ENCODE data around the gene PJA1. TPM values are rescaled to one million over a fixed set of nuclear protein-coding genes. Genes with fewer than 3 reads are reported as not detected.

Gene PJA1
- total and polyA plus RNA-seq, 3 experiments from 2014 or later, result 14.2 to 47.9 (median 18.5) TPM

GRCh38 chrX:69162361-69162865, 2.8 kb downstream of the PJA1 start:
- CTCF ChIA-PET, result no interaction called here

GRCh38 chrX:69161786-69162349, 3.4 kb downstream of the PJA1 start:
- ChIA-PET POLR2A (no interaction called here), CTCF (no interaction called here)
- Mint-ChIP-seq H3K9me3 (no peaks in the 10 kb centered on the region), H3K4me3 (peak overlapping the region in 1 of 7 donors; percentile 30), H3K27me3 (peaks cover 0 to 5% of the 10 kb centered on the region in 2 donors), H3K27ac (peak overlapping the region in 6 of 8 donors; percentile 59 to 87 (median 74)), H3K36me3 (peaks cover 0 to 34% (median 0%) of the 10 kb centered on the region in 3 donors), H3K4me1 (peaks cover 26 to 45% (median 29%) of the 10 kb centered on the region in 3 donors)
- H3K4me1 ChIP-seq (ENCODE audit: insufficient read depth, low read length), result peaks cover 15% of the 10 kb centered on the region
- no peaks in the 10 kb centered on the region for H3K36me3 ChIP-seq (ENCODE audit: insufficient read depth, low read length)
- no peaks in the 10 kb centered on the region for H3K9me3 ChIP-seq (ENCODE audit: low read length)
- DNase-seq, result no peak
- H3K27me3 ChIP-seq (ENCODE audit: insufficient read depth, low read length, poor library complexity, severe bottlenecking), result no peaks in the 10 kb centered on the region
- H3K27ac ChIP-seq (ENCODE audit: low read depth, low read length), result no peak overlapping the region
- H3K4me3 ChIP-seq (ENCODE audit: low read length), result no peak overlapping the region

More at GRCh38 chrX:69162361-69162865, 2.8 kb downstream of the PJA1 start:
- H3K4me1 Mint-ChIP-seq, result peaks cover 26 to 45% (median 29%) of the 10 kb centered on the region in 3 donors
- Histone ChIP-seq H3K4me3 (ENCODE audit: low read length) (no peak overlapping the region), H3K27ac (ENCODE audit: low read depth, low read length) (no peak overlapping the region), H3K4me1 (ENCODE audit: insufficient read depth, low read length) (peaks cover 15% of the 10 kb centered on the region), H3K27me3 (ENCODE audit: insufficient read depth, low read length, poor library complexity, severe bottlenecking) (no peaks in the 10 kb centered on the region), H3K36me3 (ENCODE audit: insufficient read depth, low read length) (no peaks in the 10 kb centered on the region), H3K9me3 (ENCODE audit: low read length) (no peaks in the 10 kb centered on the region)
- H3K36me3 Mint-ChIP-seq, result peaks cover 0 to 34% (median 0%) of the 10 kb centered on the region in 3 donors
- H3K27ac Mint-ChIP-seq, result peak overlapping the region in 6 of 8 donors; percentile 59 to 87 (median 74)
- H3K4me3 Mint-ChIP-seq, result peak overlapping the region in 5 of 7 donors; percentile 12 to 65 (median 30)
- H3K27me3 Mint-ChIP-seq, result peaks cover 0 to 5% of the 10 kb centered on the region in 2 donors
- POLR2A ChIA-PET, result no interaction called here
- no peaks in the 10 kb centered on the region for H3K9me3 Mint-ChIP-seq
- no peak for DNase-seq

- Mint-ChIP-seq H3K4me3 (no peak overlapping the region), H3K9me3 (no peaks in the 10 kb centered on the region), H3K4me1 (peaks cover 26 to 45% (median 29%) of the 10 kb centered on the region in 3 donors), H3K36me3 (peaks cover 0 to 34% (median 0%) of the 10 kb centered on the region in 3 donors), H3K27ac (peak overlapping the region in 2 of 8 donors; percentile 34 to 59), H3K27me3 (peaks cover 0 to 5% of the 10 kb centered on the region in 2 donors)
- no peak overlapping the region for H3K4me3 ChIP-seq (ENCODE audit: low read length)
- H3K9me3 ChIP-seq (ENCODE audit: low read length), result no peaks in the 10 kb centered on the region
- no peaks in the 10 kb centered on the region for H3K27me3 ChIP-seq (ENCODE audit: insufficient read depth, low read length, poor library complexity, severe bottlenecking)
- H3K36me3 ChIP-seq (ENCODE audit: insufficient read depth, low read length), result no peaks in the 10 kb centered on the region
- ChIA-PET POLR2A (no interaction called here), CTCF (no interaction called here)
- no peak overlapping the region for H3K27ac ChIP-seq (ENCODE audit: low read depth, low read length)
- no peak for DNase-seq
- H3K4me1 ChIP-seq (ENCODE audit: insufficient read depth, low read length), result peaks cover 15% of the 10 kb centered on the region
Measured at GRCh38 chrX:69161371-69161770, 3.9 kb downstream of the PJA1 start.

GRCh38 chrX:69158166-69158980, 6.9 kb downstream of the PJA1 start:
- no peaks in the 10 kb centered on the region for H3K36me3 ChIP-seq (ENCODE audit: insufficient read depth, low read length)
- H3K9me3 Mint-ChIP-seq, result no peaks in the 10 kb centered on the region
- peaks cover 13 to 34% (median 18%) of the 10 kb centered on the region in 3 donors for H3K4me1 Mint-ChIP-seq
- ChIA-PET CTCF (interaction anchor here (0.8 to 1.4 kb wide), 4 partner anchors 12 to 330 kb away, joined by 3 to 6 read pairs (median 4); partner anchors contain the start of gene EFNB1), POLR2A (no interaction called here)
- peaks cover 0 to 28% (median 0%) of the 10 kb centered on the region in 3 donors for H3K36me3 Mint-ChIP-seq
- peaks cover 8% of the 10 kb centered on the region for H3K4me1 ChIP-seq (ENCODE audit: insufficient read depth, low read length)
- no peaks in the 10 kb centered on the region for H3K27me3 ChIP-seq (ENCODE audit: insufficient read depth, low read length, poor library complexity, severe bottlenecking)
- no peak overlapping the region for H3K27ac Mint-ChIP-seq
- peak in 1 of 5 donors; percentile 26 for DNase-seq
- no peak overlapping the region for H3K27ac ChIP-seq (ENCODE audit: low read depth, low read length)
- no peak overlapping the region for H3K4me3 Mint-ChIP-seq
- no peaks in the 10 kb centered on the region for H3K9me3 ChIP-seq (ENCODE audit: low read length)
- peaks cover 0 to 4% of the 10 kb centered on the region in 2 donors for H3K27me3 Mint-ChIP-seq
- no peak overlapping the region for H3K4me3 ChIP-seq (ENCODE audit: low read length)

- Mint-ChIP-seq H3K9me3 (no peaks in the 10 kb centered on the region), H3K4me1 (peaks cover 0 to 17% (median under 1%) of the 10 kb centered on the region in 3 donors), H3K36me3 (peaks cover 0 to 14% (median 0%) of the 10 kb centered on the region in 3 donors), H3K27me3 (no peaks in the 10 kb centered on the region), H3K4me3 (no peak overlapping the region), H3K27ac (peak overlapping the region in 1 of 8 donors; percentile 25)
- Histone ChIP-seq H3K36me3 (ENCODE audit: insufficient read depth, low read length) (no peaks in the 10 kb centered on the region), H3K27me3 (ENCODE audit: insufficient read depth, low read length, poor library complexity, severe bottlenecking) (no peaks in the 10 kb centered on the region), H3K4me1 (ENCODE audit: insufficient read depth, low read length) (no peaks in the 10 kb centered on the region), H3K4me3 (ENCODE audit: low read length) (no peak overlapping the region), H3K27ac (ENCODE audit: low read depth, low read length) (no peak overlapping the region), H3K9me3 (ENCODE audit: low read length) (no peaks in the 10 kb centered on the region)
- CTCF ChIA-PET, result interaction anchor here (1.1 to 1.2 kb wide), 2 partner anchors 9 to 66 kb away, joined by 3 to 4 read pairs; partner anchors contain the start of gene PJA1
- POLR2A ChIA-PET, result no interaction called here
- no peak for DNase-seq
Measured at GRCh38 chrX:69156638-69157037, 8.6 kb downstream of the PJA1 start.

GRCh38 chrX:69155786-69156520, 9.3 kb downstream of the PJA1 start:
- no peaks in the 10 kb centered on the region for H3K9me3 Mint-ChIP-seq
- Histone ChIP-seq H3K36me3 (ENCODE audit: insufficient read depth, low read length) (no peaks in the 10 kb centered on the region), H3K27me3 (ENCODE audit: insufficient read depth, low read length, poor library complexity, severe bottlenecking) (no peaks in the 10 kb centered on the region), H3K4me3 (ENCODE audit: low read length) (no peak overlapping the region), H3K9me3 (ENCODE audit: low read length) (no peaks in the 10 kb centered on the region), H3K27ac (ENCODE audit: low read depth, low read length) (no peak overlapping the region), H3K4me1 (ENCODE audit: insufficient read depth, low read length) (no peaks in the 10 kb centered on the region)
- H3K27ac Mint-ChIP-seq, result peak overlapping the region in 2 of 8 donors; percentile 25 to 40
- peaks cover 0 to 3% of the 10 kb centered on the region in 2 donors for H3K27me3 Mint-ChIP-seq
- no peak for DNase-seq
- peaks cover 0 to 7% (median 0%) of the 10 kb centered on the region in 3 donors for H3K36me3 Mint-ChIP-seq
- ChIA-PET CTCF (interaction anchor here (1.1 to 1.2 kb wide), 2 partner anchors 9 to 66 kb away, joined by 3 to 4 read pairs; partner anchors contain the start of gene PJA1), POLR2A (no interaction called here)
- no peak overlapping the region for H3K4me3 Mint-ChIP-seq
- peaks cover 0 to 11% (median 0%) of the 10 kb centered on the region in 3 donors for H3K4me1 Mint-ChIP-seq

- DNase-seq, result no peak
- CTCF ChIA-PET, result no interaction called here
- POLR2A ChIA-PET, result no interaction called here
Measured at GRCh38 chrX:69154051-69154450, 11.2 kb downstream of the PJA1 start.

More at GRCh38 chrX:69154051-69154450, 11.2 kb downstream of the PJA1 start:
- Histone ChIP-seq H3K4me3 (ENCODE audit: low read length) (no peak overlapping the region), H3K4me1 (ENCODE audit: insufficient read depth, low read length) (no peaks in the 10 kb centered on the region), H3K36me3 (ENCODE audit: insufficient read depth, low read length) (no peaks in the 10 kb centered on the region), H3K27me3 (ENCODE audit: insufficient read depth, low read length, poor library complexity, severe bottlenecking) (no peaks in the 10 kb centered on the region), H3K9me3 (ENCODE audit: low read length) (no peaks in the 10 kb centered on the region), H3K27ac (ENCODE audit: low read depth, low read length) (no peak overlapping the region)
- Mint-ChIP-seq H3K27me3 (peaks cover 0 to 7% of the 10 kb centered on the region in 2 donors), H3K9me3 (no peaks in the 10 kb centered on the region), H3K27ac (no peak overlapping the region), H3K4me3 (no peak overlapping the region), H3K4me1 (peaks cover 0 to 1% (median 0%) of the 10 kb centered on the region in 3 donors), H3K36me3 (no peaks in the 10 kb centered on the region)
